H9 (cell line): ENCODE data around the gene ADGRL3. TPM values are rescaled to one million over a fixed set of nuclear protein-coding genes. Genes with fewer than 3 reads are reported as not detected.

Source experiments
- DNase-seq: peaks from one replicate; pipeline ENCODE4 v3.0.0-alpha.2; 2017
- H2AFZ ChIP-seq: one replicate; pipeline ENCODE4 v1.6.1; 2013; ENCODE audit warnings: mild to moderate bottlenecking, low read length, control low read depth, moderate library complexity
- H2AK5ac ChIP-seq: 2 replicates; pipeline ENCODE4 v1.6.1; 2013; ENCODE audit warnings: low read length, control low read depth, mixed read lengths; ENCODE audit not compliant: insufficient read length
- H2BK120ac ChIP-seq: one replicate; pipeline ENCODE4 v1.6.1; 2013; ENCODE audit warnings: low read depth, mild to moderate bottlenecking, low read length, control low read depth, inconsistent platforms; ENCODE audit not compliant: poor library complexity, severe bottlenecking
- H2BK12ac ChIP-seq: 2 replicates; pipeline ENCODE4 v1.6.1; 2013; ENCODE audit warnings: low read length, control low read depth, mixed read lengths, low read depth; ENCODE audit not compliant: insufficient read length
- H2BK15ac ChIP-seq: 2 replicates; pipeline ENCODE4 v1.6.1; 2013; ENCODE audit warnings: low read depth, low read length, control low read depth
- H2BK20ac ChIP-seq: one replicate; pipeline ENCODE4 v1.6.1; 2013; ENCODE audit warnings: low read depth, mild to moderate bottlenecking, low read length, control low read depth, inconsistent platforms; ENCODE audit not compliant: poor library complexity, severe bottlenecking
- H2BK5ac ChIP-seq: 2 replicates; pipeline ENCODE4 v1.6.1; 2013; ENCODE audit warnings: low read length, control low read depth, mixed read lengths; ENCODE audit not compliant: insufficient read length
- H3K14ac ChIP-seq: 2 replicates; pipeline ENCODE4 v1.6.1; 2013; ENCODE audit warnings: low read length, control low read depth; ENCODE audit not compliant: insufficient read depth
- H3K18ac ChIP-seq: 2 replicates; pipeline ENCODE4 v1.6.1; 2013; ENCODE audit warnings: low read depth, mild to moderate bottlenecking, mixed read lengths, low read length, control low read depth; ENCODE audit not compliant: insufficient read length
- H3K23ac ChIP-seq: 2 replicates; pipeline ENCODE4 v1.6.1; 2013; ENCODE audit warnings: low read length, control low read depth, mixed read lengths, low read depth; ENCODE audit not compliant: insufficient read length
- H3K23me2 ChIP-seq: 2 replicates; pipeline ENCODE4 v1.6.1; 2013; ENCODE audit warnings: low read depth, mild to moderate bottlenecking, mixed read lengths, low read length, control low read depth; ENCODE audit not compliant: insufficient read length, poor library complexity, severe bottlenecking
- H3K27ac ChIP-seq: 2 replicates; pipeline ENCODE4 v1.5.1; 2013; ENCODE audit warnings: low read length, control low read depth, mixed read lengths, low read depth; ENCODE audit not compliant: insufficient read length
- H3K27me3 ChIP-seq: 2 replicates; pipeline ENCODE4 v1.6.1; 2013; ENCODE audit warnings: low read length, control low read depth, inconsistent platforms; ENCODE audit not compliant: insufficient read depth
- H3K4ac ChIP-seq: 2 replicates; pipeline ENCODE4 v1.6.1; 2013; ENCODE audit warnings: low read depth, mild to moderate bottlenecking, control low read depth, inconsistent platforms, low read length, moderate library complexity
- H3K4me1 ChIP-seq: 2 replicates; pipeline ENCODE4 v1.6.1; 2013; ENCODE audit warnings: low read length, control low read depth, inconsistent platforms; ENCODE audit not compliant: insufficient read depth
- H3K4me2 ChIP-seq: 2 replicates; pipeline ENCODE4 v1.6.1; 2013; ENCODE audit warnings: low read length, control low read depth, mixed read lengths; ENCODE audit not compliant: insufficient read length, insufficient read depth
- H3K56ac ChIP-seq: 2 replicates; pipeline ENCODE4 v1.6.1; 2013; ENCODE audit warnings: low read depth, mild to moderate bottlenecking, mixed read lengths, low read length, control low read depth; ENCODE audit not compliant: insufficient read length
- H3K79me1 ChIP-seq: 2 replicates; pipeline ENCODE4 v1.6.1; 2013; ENCODE audit warnings: low read depth, mild to moderate bottlenecking, moderate library complexity, low read length, control low read depth, inconsistent platforms; ENCODE audit not compliant: insufficient read depth, poor library complexity, severe bottlenecking
- H3K79me2 ChIP-seq: 2 replicates; pipeline ENCODE4 v1.6.1; 2013; ENCODE audit warnings: low read length, control low read depth, inconsistent platforms; ENCODE audit not compliant: insufficient read depth
- H3K9ac ChIP-seq: 2 replicates; pipeline ENCODE4 v1.6.1; 2013; ENCODE audit warnings: low read length, control low read depth, mixed read lengths; ENCODE audit not compliant: insufficient read length; ENCODE audit errors: extremely low read depth
- H3K9me3 ChIP-seq: one replicate; pipeline ENCODE4 v1.6.1; 2013; ENCODE audit warnings: low read depth, low read length, inconsistent platforms; ENCODE audit not compliant: control insufficient read depth
- H3T11ph ChIP-seq: one replicate; pipeline ENCODE4 v1.6.1; 2013; ENCODE audit warnings: mild to moderate bottlenecking, low read length, control low read depth, inconsistent platforms
- H4K20me1 ChIP-seq: one replicate; pipeline ENCODE4 v1.6.1; 2013; ENCODE audit not compliant: control insufficient read depth, insufficient read length, insufficient read depth
- H4K5ac ChIP-seq: 2 replicates; pipeline ENCODE4 v1.6.1; 2013; ENCODE audit warnings: low read depth, mild to moderate bottlenecking, mixed read lengths, low read length, control low read depth; ENCODE audit not compliant: insufficient read length
- H4K8ac ChIP-seq: replicated peaks from 2 replicates; pipeline ENCODE4 v1.6.1; 2013; ENCODE audit warnings: low read length, control low read depth, mixed read lengths, low read depth; ENCODE audit not compliant: insufficient read length
- H4K91ac ChIP-seq: 2 replicates; pipeline ENCODE4 v1.6.1; 2013; ENCODE audit warnings: low read depth, mild to moderate bottlenecking, moderate library complexity, mixed read lengths, low read length, control low read depth; ENCODE audit not compliant: insufficient read length
- H3K27ac Mint-ChIP-seq, 3 experiments: 2 replicates in 2 of 3; 3 replicates in 1 of 3; pipeline ENCODE4 v1.8.0; 2020 to 2021; ENCODE audit warnings: mixed read lengths in 3 of 3, mild to moderate bottlenecking in 1 of 3, moderate library complexity in 1 of 3
- H3K27me3 Mint-ChIP-seq: 2 replicates; pipeline ENCODE4 v1.8.0; 2021; ENCODE audit warnings: low read depth, mild to moderate bottlenecking, moderate library complexity, mixed read lengths
- H3K36me3 Mint-ChIP-seq, 3 experiments: 2 replicates in 2 of 3; 3 replicates in 1 of 3; pipeline ENCODE4 v1.8.0; 2020 to 2021; ENCODE audit warnings: low read depth in 3 of 3, mixed read lengths in 3 of 3; ENCODE audit not compliant: insufficient read depth in 1 of 3
- H3K4me1 Mint-ChIP-seq, 2 experiments: 2 replicates each; pipeline ENCODE4 v1.8.0; 2020; ENCODE audit warnings: mixed read lengths in 2 of 2
- H3K4me3 Mint-ChIP-seq, 2 experiments: 2 replicates in 1 of 2; 3 replicates in 1 of 2; pipeline ENCODE4 v1.8.0; 2020 to 2021; ENCODE audit warnings: mild to moderate bottlenecking in 2 of 2, mixed read lengths in 2 of 2, moderate library complexity in 1 of 2
- H3K9me3 Mint-ChIP-seq, 2 experiments: 2 replicates in 1 of 2; 3 replicates in 1 of 2; pipeline ENCODE4 v1.8.0; 2020; ENCODE audit warnings: mild to moderate bottlenecking in 2 of 2, mixed read lengths in 2 of 2, moderate library complexity in 1 of 2
- CTCF ChIP-seq: fragments of 200-600 bp; sonication (generic); conservative IDR thresholded peaks from 3 replicates; pipeline ENCODE4 v1.8.0; 2021; ENCODE audit warnings: antibody characterized with exemption, mild to moderate bottlenecking
- whole genome bisulfite sequencing: extraction: QIAGEN DNeasy Blood & Tissue Kit; methylation state at CpG from one replicate; pipeline ENCODE4 v1.1.7; 2013; ENCODE audit warnings: missing lambda C conversion rate, low lambda C conversion rate, mixed read lengths; ENCODE audit not compliant: insufficient read length; ENCODE audit errors: extremely low coverage; 5-methylcytosine and 5-hydroxymethylcytosine counted together
- total RNA-seq: library from RNA; stranded (reverse); gene quantifications from 2 replicates; pipeline ENCODE4 v1.2.1, GENCODE V29; 2021

Gene ADGRL3
- total RNA-seq, 1 experiment from 2014 or later, result 5.9 TPM

- H3K4me1 Mint-ChIP-seq, result peaks cover 7 to 19% of the 10 kb centered on the region in 2 experiments
- Histone ChIP-seq H2BK12ac (no peak overlapping the region), H3K9me3 (no peaks in the 10 kb centered on the region), H3K9ac (no peak overlapping the region), H3K79me1 (no peaks in the 10 kb centered on the region), H3K23ac (no peak overlapping the region), H2BK20ac (no peak overlapping the region), H2AK5ac (no peak overlapping the region), H2BK15ac (no peak overlapping the region), H4K8ac (no peak overlapping the region), H2BK5ac (no peak overlapping the region), H3K4me2 (no peak overlapping the region), H4K5ac (no peak overlapping the region), H4K20me1 (no peaks in the 10 kb centered on the region), H3K23me2 (no peaks in the 10 kb centered on the region), H3K18ac (no peak overlapping the region), H3K4me1 (no peaks in the 10 kb centered on the region; the same call in 1 of the 2 replicates), H2BK120ac (no peak overlapping the region), H3K79me2 (no peaks in the 10 kb centered on the region), H3K56ac (no peak overlapping the region), H3K27me3 (no peaks in the 10 kb centered on the region), H3K14ac (no peak overlapping the region), H3T11ph (no peak overlapping the region), H4K91ac (no peak overlapping the region), H3K27ac (no peak overlapping the region), H2AFZ (no peak overlapping the region), H3K4ac (no peak overlapping the region)
- TF ChIP-seq CTCF, result no peak
- no CpG with 5 or more reads among the region's 2 CpGs for WGBS
- H3K36me3 Mint-ChIP-seq, result no peaks in the 10 kb centered on the region
- DNase-seq, result no peak
- H3K27ac Mint-ChIP-seq, result no peak overlapping the region
- no peaks in the 10 kb centered on the region for H3K9me3 Mint-ChIP-seq
- H3K27me3 Mint-ChIP-seq, result no peaks in the 10 kb centered on the region
- H3K4me3 Mint-ChIP-seq, result no peak overlapping the region
Observed at GRCh38 chr4:61275241-61275640, 75.1 kb downstream of the ADGRL3 start.
